Astrocyte of the spinal cord (primary cell): ENCODE data around the gene DNAL4.
A peak's percentile ranks its signal among the peaks of the same experiment; 100 is the strongest.

Experiments used
- DNase-seq: peaks from one replicate; pipeline ENCODE4 v3.0.0; 2011; ENCODE audit warnings: low read depth, low spot score
- H3K4me3 ChIP-seq: 2 replicates; pipeline ENCODE4 v1.5.1; 2011; ENCODE audit warnings: low read depth, mild to moderate bottlenecking, low read length, moderate library complexity
- CTCF ChIP-seq: IDR thresholded peaks from 2 replicates; pipeline ENCODE4 v1.5.1; 2012; ENCODE audit warnings: low read depth, mild to moderate bottlenecking, low read length, inconsistent platforms
- in situ Hi-C: cut with HindIII; loops from 2 replicates; pipeline ENCODE4 v1.10.0; 2017; ENCODE audit warnings: low sequenced_read_pairs

Gene DNAL4

DNA sequence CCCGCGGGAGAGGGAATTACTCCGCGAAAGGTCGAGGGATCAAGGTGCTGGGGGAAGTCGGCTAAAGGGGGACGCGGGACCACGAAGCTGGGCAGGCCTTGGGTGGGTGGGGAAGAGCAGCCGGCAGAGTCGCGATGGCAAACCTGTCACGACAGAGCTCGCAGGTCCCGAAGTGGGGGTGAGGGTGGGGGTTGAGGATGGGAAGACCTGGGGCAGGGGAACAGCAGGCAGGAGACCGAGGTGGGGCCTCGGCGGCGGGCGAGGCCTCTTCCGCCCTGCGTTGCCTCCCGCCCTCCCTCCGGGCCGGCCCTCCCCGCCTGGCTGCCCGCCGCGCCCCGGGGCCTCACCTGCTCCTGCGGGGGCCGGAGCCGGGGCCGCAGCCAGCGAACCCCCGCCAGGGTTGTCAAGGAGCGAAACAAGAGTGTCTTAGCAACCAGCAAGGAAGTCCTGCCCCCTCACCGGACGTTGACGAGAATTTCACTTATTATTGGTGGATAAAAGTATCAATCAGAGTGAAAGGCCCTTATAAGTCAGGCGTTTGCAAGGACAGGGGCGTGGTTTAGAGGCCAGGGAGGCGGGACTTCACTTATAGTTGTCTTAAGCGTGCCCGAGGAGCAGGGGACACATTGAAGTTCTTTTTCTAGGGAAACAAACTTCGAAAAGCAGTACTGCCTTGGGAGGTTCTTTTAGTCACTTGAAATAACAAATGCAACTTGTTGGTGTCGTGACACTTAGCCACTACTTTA lies at the start of gene DNAL4:
TSS of gene DNAL4 (minus strand) at position 423 of the 746 bp plus-strand sequence. CDS start 11,412 bp downstream, outside the sequence.
- no peak for TF ChIP-seq CTCF
- in situ Hi-C loops, result no loop called here
- H3K4me3 ChIP-seq, result peak within 1 kb of the TSS; percentile 77
- peak; percentile 99 for DNase-seq

DNA sequence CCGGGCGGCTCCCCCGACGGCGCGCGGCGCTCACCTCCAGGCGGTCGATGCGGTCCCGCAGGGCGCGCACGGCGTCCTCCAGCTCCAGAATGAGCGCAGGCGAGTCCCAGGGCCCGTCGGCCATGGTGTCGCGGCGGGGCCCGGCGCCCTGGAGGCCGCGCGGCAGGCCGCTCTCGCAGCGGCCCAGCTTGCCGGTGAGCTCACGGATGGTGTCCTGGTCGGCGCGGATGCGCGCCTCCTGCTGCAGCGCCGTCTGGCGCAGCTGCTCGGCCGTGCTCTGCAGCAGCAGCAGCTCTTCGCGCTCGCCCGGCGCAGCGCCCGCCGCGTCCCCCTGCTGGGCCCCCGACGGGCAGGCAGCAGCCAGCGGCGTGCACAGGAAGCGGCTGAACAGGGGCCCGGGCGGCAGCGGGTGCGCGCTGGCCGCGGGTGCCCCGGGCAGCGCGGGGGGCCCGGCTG lies 49.3 kb upstream of the DNAL4 start:
- DNase-seq, result peak; percentile 69
- in situ Hi-C loops, result no loop called here
- TF ChIP-seq CTCF, result peak; percentile 33
- H3K4me3 ChIP-seq, result no peak overlapping the region

DNA sequence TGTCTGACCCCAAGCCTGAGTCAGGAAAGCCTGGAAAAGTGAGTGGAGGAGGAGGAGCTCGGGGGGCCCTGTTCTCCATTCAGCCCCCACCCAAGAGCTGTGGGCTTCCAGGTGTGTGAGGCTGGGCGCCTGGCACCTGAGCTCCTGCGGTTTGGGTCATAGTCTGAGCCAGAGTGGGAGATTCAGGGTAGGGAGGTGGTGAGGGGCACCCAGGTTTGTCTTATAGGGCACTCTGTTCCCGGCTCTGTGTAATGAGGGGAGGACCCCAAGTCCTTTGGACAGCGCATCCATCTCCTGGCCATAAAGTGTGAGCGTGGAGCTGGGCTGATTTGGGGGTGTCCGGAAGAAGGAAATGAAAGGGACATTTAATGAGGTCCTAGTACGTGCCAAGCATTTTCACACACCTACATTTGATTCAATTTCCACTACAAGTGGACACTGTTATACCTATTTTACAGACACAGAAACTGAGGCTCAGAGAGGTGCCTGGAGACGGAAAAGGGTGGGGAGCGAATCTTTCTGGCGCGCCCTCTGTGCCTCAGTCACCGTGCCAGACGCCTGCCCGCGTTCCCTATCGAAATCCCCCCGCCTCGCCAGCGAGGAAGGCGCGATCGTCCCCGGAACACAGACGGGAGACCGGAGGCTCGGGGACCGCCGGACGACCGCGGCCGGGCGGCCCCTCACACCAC lies 48.7 kb upstream of the DNAL4 start:
- no peak overlapping the region for H3K4me3 ChIP-seq
- no peak for DNase-seq
- in situ Hi-C loops, result no loop called here
- TF ChIP-seq CTCF, result no peak

- in situ Hi-C loops, result no loop called here
- no peak for DNase-seq
Observed at GRCh38 chr22:38841635-38842034, 47.7 kb upstream of the DNAL4 start.

GRCh38 chr22:38841211-38841610 lies 47.3 kb upstream of the DNAL4 start:
- H3K4me3 ChIP-seq, result no peak overlapping the region
- in situ Hi-C loops, result no loop called here
- DNase-seq, result no peak
- TF ChIP-seq CTCF, result no peak

More at GRCh38 chr22:38841635-38842034, 47.7 kb upstream of the DNAL4 start:
- no peak overlapping the region for H3K4me3 ChIP-seq
- no peak for TF ChIP-seq CTCF

DNA sequence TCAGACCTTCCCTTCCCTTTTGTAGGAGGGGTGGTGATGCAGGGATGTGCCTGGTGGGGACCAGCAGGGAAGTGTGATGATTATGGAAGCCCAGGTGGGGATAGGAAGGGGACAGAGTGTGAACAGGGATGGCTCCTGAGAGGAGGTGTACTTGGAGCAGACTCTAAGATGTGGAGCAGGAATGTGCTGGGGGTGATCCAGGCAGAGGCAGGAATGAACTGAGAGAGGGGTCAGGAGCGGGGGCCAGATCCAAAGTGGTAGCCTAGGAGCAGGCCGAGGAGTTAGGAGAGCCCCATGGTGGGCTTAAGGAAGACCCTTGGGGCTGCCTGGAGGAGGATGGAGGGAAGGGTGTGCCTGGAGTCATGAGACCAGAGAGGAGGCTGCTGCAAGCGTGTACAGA lies 46.2 kb upstream of the DNAL4 start:
- TF ChIP-seq CTCF, result no peak
- in situ Hi-C loops, result no loop called here
- H3K4me3 ChIP-seq, result no peak overlapping the region
- DNase-seq, result no peak
